ENCODE results near the gene TCFL5.
A peak's percentile ranks its signal among the peaks of the same experiment; 100 is the strongest.

The TCFL5 gene

GRCh38 chr20:62795023-62795761 is 66.4 kb downstream of the TCFL5 start:
- DNase-seq (ENCODE audit: low read depth): no peak

GRCh38 chr20:62794007-62794724 is 67.5 kb downstream of the TCFL5 start:
- peak; percentile 97 for DNase-seq (ENCODE audit: low read depth)

- no peak for DNase-seq (ENCODE audit: low read depth)
These were observed 67.9 kb downstream of the TCFL5 start for GRCh38 chr20:62793757-62794006.

GRCh38 chr20:62792940-62793756 is 68.5 kb downstream of the TCFL5 start:
- no peak for DNase-seq (ENCODE audit: low read depth)

GRCh38 chr20:62792182-62792939 is 69.3 kb downstream of the TCFL5 start:
- DNase-seq (ENCODE audit: low read depth): no peak

- DNase-seq (ENCODE audit: low read depth): peak; percentile 80
These were observed 70.1 kb downstream of the TCFL5 start for GRCh38 chr20:62791301-62792181.

Measured in fibroblast of gingiva (primary cell).